GM18499 (cell line): ENCODE measurements around the gene HAO2.

ENCODE experiments used
- ATAC-seq: cut with Tn5 transposase; IDR thresholded peaks from one replicate; pipeline ENCODE4 v1.9.1; 2021; ENCODE audit warnings: moderate number of reproducible peaks; ENCODE audit not compliant: insufficient read depth, unreplicated experiment

Gene HAO2

DNA sequence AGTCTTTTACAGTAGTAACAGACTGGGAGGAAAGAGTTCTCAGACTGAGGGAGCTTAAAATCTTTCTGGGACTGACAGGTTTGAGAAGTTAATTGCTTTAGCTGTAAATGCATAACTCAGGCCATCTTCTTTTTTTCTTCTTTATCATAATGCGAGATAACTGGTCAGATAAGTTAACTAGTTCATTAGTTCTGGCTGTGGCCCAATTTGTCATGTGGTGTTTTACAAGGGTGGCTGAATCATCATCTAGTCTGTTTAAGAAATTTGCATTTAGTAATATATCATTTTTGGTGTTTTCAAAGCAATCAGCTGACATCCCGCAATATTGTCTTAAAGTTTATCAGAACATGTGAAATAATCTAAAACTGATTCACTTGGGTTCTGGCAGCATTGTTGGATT lies 60.4 kb downstream of the HAO2 start:
- no peak for ATAC-seq

DNA sequence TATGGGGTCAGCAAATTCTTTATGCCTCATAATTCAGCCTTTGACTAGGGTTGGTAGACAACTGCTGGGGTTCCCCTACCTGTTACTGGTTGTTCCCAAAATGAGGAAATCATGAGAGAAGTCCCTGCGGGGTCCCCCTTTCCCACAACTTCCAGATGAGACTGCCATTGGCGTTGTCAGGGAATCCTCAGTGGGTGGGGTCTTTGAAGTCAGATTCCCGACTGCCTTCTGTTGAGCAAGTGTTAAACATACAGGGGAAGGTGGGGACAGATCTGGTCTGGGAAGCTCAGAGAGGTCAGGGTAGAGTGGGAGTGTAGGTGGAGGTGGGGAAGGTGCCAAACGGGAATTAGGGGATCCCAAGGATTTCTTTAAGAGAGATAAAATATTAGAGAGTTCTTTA lies 61.1 kb downstream of the HAO2 start:
- ATAC-seq: no peak

DNA sequence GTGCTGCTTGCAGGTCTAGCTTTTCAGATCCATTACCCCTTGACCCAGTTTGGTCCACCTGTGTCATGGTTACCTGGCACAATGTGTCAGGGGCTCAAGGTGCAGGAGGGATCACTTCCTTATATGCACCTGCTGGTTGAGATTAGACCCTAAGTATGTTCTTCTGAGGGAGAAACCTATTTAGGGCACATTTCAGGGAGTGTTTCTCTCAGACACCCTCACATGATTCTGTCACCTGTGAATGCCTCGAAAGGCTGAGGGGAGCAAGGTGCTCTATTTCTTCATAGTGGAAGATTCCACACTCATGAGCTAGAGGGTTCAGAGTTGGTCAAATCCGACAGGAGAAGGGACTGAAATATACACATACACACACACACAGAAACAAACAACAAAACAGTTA lies 61.9 kb downstream of the HAO2 start:
- no peak for ATAC-seq

DNA sequence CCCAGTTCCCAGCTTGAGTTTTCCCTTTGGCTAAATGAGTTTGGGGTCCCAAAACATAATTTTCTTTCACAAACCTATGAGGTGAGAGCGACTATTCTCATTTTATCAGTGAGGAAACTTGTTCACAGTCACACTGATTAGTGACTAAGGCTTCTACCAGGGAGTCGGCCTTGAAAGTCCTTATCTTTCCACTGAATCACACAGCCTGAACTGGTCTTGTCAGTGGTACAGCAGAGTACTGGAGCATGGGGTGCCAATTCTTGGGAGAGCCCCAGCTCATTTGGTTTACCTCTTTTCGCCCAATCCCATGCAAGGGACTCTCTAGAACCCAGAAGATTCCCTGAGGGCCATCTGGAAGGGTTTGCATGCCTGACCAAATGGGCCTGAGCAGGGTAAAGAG lies 63.3 kb downstream of the HAO2 start:
- no peak for ATAC-seq

DNA sequence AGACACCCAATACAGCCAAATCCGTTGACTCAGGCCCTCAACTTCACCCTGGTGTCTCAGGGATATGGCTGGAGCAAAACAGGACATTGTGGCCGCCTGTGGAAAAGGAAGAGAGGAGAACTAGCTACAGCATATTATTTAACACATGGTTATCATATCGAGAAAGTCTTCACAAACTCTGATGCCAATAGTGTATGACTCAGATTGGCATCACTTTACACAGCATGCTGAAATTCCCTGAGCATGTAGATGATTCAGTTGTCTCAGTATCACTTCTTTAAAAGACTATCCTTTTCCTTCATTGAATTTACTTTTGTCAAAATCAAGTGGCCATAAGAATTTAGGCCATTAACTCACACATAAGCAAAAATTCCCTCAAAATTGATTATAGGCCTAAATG lies 66.5 kb downstream of the HAO2 start:
- no peak for ATAC-seq

DNA sequence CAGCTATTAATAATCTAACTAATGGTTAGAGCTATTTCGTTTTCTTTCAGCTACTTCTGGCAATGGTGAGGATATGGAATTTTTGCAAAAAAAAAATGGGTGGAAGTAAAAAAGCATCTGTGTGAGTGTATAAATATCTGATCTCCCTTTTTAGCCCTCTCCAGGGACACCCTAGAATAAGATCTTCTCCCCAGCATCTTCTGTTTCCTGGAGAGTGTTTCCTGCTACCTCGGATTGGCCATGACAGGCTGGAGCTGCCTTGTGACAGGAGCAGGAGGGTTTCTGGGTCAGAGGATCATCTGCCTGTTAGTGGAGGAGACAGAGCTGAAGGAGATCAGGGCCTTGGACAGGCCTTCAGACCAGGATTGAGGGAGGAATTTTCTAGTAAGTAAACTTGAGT lies 70.2 kb downstream of the HAO2 start:
- no peak for ATAC-seq

DNA sequence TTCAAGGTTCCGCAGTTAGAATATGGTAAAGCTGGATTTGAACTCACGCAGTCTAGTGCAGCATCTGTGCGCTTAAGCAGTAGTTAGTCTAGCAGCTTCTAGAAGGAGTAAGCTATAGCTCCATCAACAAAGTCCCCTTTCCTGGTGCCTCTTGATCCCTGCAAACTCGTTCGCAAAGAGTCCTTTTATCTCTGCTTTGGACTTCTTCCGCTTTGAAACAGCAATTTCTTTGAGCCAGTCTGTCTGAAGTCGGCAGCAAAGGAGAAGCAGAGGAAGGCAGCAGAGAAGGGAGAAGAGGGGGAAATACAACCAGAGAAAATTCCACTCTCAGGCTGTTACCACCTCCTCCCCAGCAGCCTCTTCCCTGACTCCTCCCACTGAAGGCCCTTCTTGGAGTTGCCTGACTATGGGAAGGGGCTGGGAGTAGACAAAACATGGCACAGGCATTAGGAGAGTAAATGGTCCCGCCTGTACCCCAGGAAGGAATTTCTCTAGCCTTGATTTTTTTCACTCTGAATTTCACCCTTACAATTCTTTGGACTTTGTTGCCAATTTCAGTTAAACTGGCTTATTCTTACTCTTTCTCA lies 72.2 kb downstream of the HAO2 start:
- ATAC-seq: no peak

DNA sequence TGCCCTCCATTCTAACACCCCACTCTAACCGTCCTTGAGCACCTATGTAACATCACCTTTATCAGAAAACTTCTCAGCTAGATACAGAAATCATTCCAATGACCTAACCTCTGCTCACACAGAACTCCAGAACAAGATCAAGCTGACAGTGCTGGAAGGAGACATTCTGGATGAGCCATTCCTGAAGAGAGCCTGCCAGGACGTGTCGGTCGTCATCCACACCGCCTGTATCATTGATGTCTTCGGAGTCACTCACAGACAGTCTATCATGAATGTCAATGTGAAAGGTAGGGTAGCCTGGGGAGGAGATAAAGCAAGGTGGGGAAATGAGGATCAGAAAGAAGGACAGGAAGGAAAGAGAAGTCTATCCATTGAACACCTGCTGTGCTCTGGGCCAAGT lies 74.2 kb downstream of the HAO2 start:
- no peak for ATAC-seq
